ENCODE results near the gene BPGM.

- TF ChIP-seq ZFP41 (tag by site-specific recombination; IDR thresholded peaks at IDR 0.05; ENCODE audit: borderline replicate concordance) = no peak
- no peak for TF ChIP-seq ZFP3 (tag by site-specific recombination; IDR thresholded peaks at IDR 0.05; ENCODE audit: low read depth)
- no peak for TF ChIP-seq ZBTB7A (tag by site-specific recombination; IDR thresholded peaks at IDR 0.05; ENCODE audit: low read depth)
- TF ChIP-seq, protein P1, sequence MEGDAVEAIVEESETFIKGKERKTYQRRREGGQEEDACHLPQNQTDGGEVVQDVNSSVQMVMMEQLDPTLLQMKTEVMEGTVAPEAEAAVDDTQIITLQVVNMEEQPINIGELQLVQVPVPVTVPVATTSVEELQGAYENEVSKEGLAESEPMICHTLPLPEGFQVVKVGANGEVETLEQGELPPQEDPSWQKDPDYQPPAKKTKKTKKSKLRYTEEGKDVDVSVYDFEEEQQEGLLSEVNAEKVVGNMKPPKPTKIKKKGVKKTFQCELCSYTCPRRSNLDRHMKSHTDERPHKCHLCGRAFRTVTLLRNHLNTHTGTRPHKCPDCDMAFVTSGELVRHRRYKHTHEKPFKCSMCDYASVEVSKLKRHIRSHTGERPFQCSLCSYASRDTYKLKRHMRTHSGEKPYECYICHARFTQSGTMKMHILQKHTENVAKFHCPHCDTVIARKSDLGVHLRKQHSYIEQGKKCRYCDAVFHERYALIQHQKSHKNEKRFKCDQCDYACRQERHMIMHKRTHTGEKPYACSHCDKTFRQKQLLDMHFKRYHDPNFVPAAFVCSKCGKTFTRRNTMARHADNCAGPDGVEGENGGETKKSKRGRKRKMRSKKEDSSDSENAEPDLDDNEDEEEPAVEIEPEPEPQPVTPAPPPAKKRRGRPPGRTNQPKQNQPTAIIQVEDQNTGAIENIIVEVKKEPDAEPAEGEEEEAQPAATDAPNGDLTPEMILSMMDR (tag by site-specific recombination; IDR thresholded peaks at IDR 0.05) = no peak
- TF ChIP-seq ZNF24 (tag by site-specific recombination; IDR thresholded peaks at IDR 0.05) = no peak
- no peak for TF ChIP-seq KLF9 (tag by site-specific recombination; IDR thresholded peaks at IDR 0.05; ENCODE audit: low read depth)
- no peak for TF ChIP-seq YY1 (tag by site-specific recombination; IDR thresholded peaks at IDR 0.05)
- no peak for TF ChIP-seq IKZF3 (tag by site-specific recombination; IDR thresholded peaks at IDR 0.05)
- TF ChIP-seq ZNF830 (tag by site-specific recombination; IDR thresholded peaks at IDR 0.05; ENCODE audit: low read depth) = no peak
- TF ChIP-seq SP2 (tag by site-specific recombination; IDR thresholded peaks at IDR 0.05) = no peak
- TF ChIP-seq ZNF654 (tag by site-specific recombination; IDR thresholded peaks at IDR 0.05; ENCODE audit: low read depth) = no peak
- no peak for TF ChIP-seq ZNF138 (tag by site-specific recombination; IDR thresholded peaks at IDR 0.05; ENCODE audit: borderline replicate concordance)
Measured at GRCh38 chr7:134705716-134706115, 59.1 kb downstream of the BPGM start.

Data from HEK293 (cell line).